ENCODE data around the gene WNT7B. TPM values are rescaled to one million over a fixed set of nuclear protein-coding genes. Genes with fewer than 3 reads are reported as not detected.

WNT7B gene
- polyA plus RNA-seq, 1 donor = 7.5 TPM

DNA sequence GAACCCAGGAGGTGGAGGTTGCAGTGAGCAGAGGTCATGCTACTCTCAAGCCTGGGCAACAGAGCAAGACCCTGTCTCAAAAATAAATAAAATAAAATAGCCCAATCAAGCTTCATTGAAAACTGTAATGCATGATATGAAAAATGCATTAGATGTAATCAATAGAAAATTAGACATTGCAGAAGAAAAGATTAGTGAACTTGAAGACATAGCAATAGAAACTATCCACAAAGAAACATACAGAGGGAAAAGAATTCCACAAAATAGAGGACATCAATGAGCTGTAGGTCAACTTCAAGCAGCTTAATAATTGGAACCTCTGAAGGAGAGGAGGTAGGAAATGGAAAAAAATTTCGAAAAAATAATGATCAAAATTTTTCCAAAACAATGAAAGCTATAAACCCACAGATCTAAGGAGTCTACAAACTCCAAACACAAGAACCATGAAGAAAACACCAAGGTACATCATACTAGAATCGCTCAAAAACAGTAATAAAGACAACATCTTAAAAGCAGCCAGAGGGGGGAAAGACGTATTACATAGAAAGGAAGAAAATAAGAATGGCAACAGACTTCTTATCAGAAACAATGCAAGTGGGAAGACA is 104.2 kb downstream of the WNT7B start:
- no peak for DNase-seq

DNA sequence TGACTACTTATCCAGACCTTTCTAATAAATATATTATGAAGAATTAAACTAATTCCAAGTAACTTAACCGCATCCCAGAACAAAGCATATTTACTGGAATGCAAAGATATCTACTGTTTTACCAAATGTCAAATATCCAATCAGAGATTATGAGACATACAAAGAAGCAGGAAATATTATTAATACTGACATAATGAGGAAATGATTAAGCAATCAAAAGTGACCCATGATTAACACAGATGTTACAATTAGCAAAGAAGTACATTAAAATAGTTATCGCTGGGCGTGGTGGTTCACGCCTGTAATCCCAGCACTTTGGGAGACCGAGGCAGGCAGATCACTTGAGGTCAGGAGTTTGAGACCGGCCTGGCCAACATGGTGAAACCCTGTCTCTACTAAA is 105.2 kb downstream of the WNT7B start:
- no peak for DNase-seq

Other genes with a start within 250 kb of the WNT7B start
- gene PPARA, start 173.4 kb upstream of the WNT7B start, polyA plus RNA-seq (ENCODE audit: insufficient read length) = 32.4 TPM